Cortex of kidney (tissue), 1 donor: ENCODE measurements around the gene AVP.
"Not testable (repeated sequence)": the region's sequence is repeated elsewhere in the genome, so short reads cannot be mapped to it uniquely, and the experiment has no call there.

ENCODE experiments used
- DNase-seq: peaks from one replicate; lab custom pipeline; 2025; lab: John Stamatoyannopoulos, UW

AVP gene

DNA sequence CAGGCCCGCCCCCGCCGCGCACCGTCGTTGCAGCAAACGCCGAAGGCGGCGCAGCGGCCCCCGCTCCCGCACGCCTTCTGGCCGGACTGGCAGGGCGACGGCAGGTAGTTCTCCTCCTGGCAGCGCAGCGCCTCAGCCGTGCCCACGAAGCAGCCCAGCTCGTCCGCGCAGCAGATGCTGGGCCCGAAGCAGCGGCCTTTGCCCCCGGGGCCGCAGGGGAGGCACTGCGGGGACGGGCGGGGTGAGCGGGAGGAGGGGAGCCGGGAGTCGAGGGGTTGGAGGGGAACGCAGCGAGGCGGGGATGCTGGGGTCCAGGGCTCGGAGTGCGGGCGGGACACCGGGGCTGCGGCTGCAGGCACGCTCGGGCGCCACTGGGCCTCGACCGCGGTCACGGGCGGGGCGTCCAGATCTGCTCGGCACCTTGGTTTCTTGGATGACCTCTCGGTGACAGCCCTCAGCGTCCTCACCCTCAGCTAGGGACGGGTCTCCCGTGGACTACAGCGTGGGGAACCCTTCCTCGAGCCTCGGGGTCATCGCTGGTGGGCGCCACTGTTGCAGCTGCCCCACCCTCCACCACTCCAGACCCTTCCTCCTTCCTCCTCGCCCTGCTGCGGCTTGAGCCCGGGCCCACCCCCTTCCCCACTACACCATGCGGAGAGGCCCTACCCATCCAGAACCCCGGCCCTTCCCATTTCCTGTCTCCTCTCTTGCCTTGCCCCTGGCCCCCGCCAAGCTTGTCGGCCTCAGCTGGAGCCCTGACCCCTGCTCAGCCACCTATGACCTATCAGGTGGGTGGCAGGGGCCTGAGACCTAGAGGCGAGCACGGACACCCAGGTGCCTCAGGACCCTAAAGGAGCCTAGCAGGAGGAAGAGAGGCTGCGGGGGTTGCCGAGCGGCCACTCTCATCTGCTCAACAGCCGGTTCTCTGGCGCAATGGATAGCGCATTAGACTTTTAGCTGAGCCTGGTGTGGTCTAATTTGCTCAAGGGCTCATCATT lies 1.3 kb downstream of the AVP start:
- DNase-seq = no peak

DNA sequence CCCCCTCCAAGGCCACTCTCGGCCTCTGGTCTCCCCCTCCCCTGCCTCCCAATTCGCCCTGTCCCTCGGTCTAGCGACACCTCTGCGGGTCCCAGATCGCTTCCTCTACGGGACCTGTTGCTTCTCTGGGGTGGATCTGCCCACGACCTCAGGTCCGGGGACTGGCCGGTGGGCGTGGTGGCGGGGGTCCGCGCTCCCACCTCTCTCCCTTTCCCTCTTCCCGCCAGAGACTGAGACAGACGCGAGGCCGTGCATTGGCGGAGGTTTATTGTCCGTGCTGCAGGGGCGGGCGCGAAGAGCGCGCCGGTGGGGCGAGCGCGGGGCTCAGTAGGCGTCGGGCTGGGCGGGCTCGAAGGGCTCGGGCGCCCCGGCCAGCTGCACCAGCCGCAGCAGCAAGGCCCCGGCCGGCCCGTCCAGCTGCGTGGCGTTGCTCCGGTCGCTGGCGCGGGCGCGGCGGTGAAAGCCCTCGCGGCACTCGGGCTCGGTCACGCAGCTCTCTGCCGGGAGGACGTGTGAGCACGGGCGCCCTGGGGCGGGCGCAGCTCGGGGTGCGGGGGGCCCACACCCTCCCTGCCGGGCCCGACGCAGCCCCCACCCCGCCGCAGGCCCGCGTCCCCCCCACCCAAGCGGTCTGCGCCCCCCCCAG lies 2.1 kb downstream of the AVP start:
- no peak for DNase-seq

DNA sequence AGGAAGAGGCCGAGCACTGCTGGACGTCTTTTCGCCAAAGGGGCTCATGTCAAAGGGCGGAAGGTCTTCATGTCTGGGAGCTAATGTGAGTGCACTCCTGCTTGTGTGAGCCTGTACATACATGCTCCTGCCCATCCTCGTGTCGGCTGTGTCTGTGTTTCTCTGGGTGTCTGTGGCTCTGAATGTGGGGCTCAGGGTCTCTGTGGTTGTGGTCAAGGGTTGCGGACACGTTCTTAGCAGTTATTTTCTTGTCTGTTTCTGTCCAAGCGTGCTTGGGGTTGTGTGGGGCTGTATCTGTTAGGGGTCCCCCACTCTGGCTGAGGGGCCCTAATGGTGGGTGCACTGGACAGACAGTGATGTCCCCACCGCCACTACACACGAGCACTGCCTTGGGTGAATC lies 2.9 kb downstream of the AVP start:
- DNase-seq = no peak

DNA sequence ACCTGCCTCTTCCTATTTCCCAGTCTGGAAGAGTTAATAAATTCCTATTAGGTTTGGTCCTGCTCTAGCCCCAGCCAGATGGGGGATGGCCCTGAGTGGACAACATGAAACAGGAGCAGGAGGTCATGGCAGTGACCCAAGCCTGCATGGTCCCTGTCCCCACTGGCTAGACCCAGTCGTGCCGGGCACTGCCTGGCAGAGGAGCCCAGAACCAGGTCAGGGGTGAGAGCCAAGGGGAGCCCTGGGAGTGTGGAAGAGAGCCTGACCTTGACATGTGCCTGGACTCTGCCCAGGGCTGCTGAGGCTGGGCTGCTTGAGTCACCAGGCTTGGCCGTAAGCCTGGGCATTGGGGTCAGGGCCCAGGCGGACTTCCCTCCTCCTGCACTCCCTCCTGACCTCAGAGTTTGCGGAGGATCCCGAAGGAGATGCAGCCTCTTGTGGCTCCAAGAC lies 3.6 kb downstream of the AVP start:
- no peak for DNase-seq

DNA sequence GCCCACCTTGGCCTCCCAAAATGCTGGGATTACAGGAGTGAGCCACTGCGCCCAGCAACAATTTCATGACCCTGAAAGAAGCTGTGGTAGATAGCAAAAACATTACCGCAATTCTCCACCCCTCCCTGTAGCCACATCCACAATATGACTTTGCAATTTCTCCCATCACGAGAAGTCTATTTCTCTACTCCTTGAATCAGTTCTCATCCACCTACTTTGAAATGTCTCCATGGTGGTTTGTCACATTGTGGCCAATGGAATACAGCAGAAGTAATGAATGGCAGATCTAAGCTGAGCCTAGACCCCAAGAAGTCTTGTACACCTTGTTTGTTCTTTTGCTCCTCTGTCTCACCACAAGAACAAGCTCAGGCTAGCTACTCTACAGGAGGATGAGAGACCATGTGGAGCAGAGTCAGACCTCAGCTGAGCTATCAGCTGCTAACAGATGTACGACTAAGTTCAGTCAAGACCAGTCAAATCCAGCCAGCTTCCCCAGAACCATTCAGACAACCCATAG lies 6.8 kb downstream of the AVP start:
- no peak for DNase-seq

DNA sequence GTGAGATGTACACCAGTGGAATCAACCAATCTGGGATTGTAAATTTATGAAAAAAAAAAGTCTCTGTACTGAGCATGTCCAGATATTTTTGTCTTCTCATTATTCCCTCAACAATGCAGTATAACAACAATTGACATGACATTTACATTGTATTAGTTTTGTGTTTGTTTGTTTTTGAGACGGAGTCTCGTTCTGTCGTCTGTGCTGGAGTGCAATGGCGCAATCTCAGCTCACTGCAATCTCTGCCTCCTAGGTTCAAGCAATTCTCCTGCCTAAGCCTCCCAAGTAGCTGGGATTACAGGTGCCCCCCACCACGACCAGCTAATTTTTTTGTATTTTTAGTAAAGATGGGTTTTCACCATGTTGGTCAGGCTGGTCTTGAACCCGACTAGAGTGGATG lies 9.2 kb downstream of the AVP start:
- not testable (repeated sequence) for DNase-seq

DNA sequence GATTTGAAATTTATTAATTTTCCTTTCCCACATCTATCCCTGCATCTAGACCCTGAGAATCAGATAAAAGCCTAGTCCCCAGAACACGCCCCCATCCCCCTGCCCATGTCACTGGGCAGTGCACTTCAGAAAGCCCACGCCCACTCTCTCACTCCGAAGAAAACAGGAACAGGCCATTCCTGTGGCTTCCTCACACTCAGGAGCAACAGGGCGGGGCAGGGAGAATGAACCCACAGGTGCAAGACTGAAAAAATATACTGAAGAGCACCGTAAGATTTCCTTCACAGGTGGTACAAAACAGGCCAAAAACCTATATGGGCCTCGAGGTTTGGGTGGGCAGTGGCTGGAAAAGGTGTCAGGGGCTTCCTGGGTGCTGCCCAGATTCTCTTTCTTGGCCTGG lies 9.7 kb downstream of the AVP start:
- no peak for DNase-seq

DNA sequence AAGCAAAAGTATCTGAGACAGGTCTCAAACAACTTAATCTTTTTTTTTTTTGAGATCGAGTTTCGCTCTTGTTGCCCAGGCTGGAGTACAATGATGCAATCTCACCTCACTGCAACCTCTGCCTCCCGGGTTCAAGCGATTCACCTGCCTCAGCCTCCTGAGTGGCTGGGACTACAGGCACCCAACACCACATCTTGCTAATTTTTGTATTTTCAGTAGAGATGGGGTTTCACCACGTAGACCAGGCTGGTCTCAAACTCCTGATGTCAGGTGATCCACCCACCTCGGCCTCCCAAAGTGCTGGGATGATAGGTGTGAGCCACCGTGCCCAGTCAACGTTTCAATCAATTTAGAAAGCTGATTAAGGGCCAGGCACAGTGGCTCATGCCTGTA lies 11.3 kb downstream of the AVP start:
- DNase-seq = not testable (repeated sequence)

DNA sequence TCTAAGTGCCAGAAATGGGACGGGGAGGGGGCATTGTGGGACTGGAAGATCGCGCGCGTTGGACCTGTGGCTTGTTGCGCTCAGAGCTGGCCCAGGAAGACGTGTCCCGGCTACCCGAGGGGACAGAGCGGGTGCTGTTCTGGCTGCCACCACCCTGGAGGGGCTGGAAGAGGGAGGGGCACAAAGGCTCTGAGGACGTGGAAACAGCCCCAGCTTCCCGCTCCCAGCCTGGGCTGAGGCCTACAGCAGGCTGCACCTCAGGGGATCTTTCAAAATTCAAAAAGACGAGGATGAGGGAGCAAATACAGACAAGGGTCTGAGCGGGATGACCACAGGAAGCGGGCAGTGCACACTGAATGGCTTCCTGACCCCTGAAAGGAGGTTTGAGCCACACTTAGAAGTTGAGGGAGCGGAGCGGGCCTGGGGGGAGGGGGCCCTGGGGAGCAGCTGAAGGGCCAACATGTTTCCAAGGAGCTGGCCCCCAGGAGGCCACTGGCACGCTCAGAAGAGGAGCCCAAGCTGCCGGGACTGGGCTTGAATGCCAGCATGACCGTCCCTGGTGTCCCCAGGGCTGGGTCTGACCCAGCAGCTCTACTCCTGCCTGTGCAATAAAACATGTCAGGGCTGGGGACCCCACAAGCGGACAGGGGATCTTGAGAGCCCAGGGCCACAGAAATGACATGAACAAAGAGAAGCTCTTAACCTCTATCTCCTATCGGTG lies 11.8 kb downstream of the AVP start:
- DNase-seq = no peak

DNA sequence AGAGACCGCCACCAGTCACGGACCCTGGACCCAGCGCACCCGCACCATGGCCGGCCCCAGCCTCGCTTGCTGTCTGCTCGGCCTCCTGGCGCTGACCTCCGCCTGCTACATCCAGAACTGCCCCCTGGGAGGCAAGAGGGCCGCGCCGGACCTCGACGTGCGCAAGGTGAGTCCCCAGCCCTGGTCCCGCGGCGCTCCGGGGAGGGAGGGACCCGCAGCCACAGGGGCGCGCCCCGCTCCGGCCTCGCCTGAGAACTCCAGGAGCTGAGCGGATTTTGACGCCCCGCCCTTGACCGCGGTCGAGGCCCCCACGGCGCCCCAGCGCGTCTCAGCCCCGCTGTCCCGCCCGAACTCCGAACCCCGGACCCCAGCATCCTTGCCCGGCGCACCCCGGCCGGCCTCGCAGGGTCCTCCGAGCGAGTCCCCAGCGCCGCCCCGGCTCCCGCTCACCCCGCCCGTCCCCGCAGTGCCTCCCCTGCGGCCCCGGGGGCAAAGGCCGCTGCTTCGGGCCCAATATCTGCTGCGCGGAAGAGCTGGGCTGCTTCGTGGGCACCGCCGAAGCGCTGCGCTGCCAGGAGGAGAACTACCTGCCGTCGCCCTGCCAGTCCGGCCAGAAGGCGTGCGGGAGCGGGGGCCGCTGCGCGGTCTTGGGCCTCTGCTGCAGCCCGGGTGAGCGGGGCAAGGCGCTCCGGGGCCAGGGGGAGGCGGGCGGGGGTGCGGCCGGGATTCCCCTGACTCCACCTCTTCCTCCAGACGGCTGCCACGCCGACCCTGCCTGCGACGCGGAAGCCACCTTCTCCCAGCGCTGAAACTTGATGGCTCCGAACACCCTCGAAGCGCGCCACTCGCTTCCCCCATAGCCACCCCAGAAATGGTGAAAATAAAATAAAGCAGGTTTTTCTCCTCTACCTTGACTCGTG lies 12.7 kb downstream of the AVP start, which contains the start of gene OXT:
Gene OXT (plus strand): TSS at position 11 of the 920 bp plus-strand sequence. CDS start 36 bp downstream, at position 47.
- no peak for DNase-seq

DNA sequence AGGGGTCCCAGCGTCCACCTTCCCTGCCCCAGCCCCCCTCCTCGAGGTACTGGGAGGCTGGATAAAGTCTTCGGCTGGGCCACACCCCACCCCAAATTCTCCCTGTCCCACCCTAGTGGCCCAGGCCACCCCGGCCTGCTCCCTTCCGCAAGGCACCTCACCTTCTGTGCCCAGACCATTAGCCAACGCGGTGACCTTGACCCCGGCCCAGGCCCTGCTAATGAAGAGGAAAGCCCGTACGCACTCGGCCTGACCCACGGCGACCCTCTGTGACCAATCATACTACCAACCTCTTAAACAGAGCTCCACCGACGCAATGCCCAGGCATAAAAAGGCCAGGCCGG lies 13.3 kb downstream of the AVP start:
- DNase-seq = no peak

DNA sequence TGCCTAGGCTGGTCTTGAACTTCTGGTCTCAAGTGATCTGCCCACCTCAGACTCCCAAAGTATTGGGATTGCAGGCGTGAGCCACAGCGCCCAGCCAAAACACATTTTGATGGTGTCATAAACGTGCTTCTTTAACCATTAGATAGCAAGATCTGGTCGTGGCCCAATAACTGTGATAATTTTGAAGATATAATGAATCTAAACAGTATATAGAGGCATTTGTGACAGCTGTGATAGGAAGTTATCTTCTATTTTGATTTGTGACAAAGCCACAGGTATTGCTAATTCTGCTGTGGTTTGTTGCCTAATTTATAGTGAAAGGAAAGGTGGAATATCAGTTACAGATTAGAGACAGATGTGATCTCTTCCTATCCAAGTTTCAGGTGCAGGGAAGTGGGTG lies 13.8 kb downstream of the AVP start:
- no peak for DNase-seq

DNA sequence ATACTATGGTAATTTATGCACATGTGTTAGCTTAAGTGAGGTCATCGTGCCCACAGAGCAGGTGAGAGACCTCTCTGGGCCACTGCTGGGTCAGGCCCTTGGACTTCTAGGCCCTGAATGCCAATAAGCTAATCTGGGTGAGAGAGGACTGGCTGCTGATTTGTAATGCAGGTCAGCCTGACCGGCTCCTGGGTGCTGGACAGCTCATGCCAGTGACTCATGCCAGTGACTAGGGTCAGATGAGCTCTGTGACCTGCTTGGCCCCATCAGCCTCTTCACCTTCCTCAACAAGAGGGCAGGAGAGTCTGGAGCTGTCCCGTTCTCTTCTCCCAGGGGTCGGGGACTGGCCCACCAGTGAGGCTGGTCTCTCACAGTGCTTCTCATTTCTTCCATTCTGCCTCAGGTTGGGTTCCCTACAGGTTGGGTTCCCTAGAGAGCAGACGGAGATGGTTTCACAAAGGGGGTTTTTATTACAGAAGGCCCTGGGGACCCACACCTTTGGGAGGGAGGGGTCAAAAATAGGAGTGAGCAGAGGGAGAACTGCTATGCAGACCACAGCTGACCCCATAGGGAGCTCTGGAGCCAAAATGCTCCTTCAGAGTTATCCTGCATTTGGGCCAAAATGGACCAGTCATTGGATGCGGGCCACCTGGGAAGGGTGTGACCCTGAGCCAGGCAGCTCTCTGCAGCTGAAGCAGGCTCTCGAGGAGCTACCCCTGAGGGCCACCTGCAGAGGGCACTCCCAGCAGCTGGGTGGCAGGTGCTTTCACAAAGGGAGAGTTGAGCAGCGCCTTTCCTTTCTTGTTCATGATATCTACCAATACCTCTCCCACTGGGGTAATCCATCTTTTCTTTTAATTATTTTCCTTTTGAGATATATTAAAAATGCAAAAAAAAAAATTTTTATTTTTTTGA lies 15.3 kb downstream of the AVP start:
- DNase-seq = no peak

DNA sequence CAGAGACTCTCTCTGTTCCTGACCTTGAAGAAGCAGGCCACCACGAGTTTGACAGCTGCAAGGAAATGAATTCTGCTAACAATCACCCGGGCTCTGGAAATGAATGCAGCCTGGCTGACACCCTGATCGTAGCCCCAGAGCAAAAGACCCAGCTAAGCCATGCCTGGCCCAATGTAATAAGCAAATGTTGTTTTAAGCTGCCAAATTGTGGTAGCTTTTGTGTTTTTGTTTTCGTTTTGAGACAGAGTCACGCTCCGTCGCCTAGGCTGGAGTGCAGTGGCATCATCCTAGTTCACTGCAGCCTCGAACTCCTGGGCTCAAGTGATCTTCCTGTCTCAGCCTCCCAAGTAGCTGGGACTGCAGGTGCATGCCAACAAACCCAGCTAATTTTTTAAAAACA lies 16.4 kb downstream of the AVP start:
- DNase-seq = no peak

DNA sequence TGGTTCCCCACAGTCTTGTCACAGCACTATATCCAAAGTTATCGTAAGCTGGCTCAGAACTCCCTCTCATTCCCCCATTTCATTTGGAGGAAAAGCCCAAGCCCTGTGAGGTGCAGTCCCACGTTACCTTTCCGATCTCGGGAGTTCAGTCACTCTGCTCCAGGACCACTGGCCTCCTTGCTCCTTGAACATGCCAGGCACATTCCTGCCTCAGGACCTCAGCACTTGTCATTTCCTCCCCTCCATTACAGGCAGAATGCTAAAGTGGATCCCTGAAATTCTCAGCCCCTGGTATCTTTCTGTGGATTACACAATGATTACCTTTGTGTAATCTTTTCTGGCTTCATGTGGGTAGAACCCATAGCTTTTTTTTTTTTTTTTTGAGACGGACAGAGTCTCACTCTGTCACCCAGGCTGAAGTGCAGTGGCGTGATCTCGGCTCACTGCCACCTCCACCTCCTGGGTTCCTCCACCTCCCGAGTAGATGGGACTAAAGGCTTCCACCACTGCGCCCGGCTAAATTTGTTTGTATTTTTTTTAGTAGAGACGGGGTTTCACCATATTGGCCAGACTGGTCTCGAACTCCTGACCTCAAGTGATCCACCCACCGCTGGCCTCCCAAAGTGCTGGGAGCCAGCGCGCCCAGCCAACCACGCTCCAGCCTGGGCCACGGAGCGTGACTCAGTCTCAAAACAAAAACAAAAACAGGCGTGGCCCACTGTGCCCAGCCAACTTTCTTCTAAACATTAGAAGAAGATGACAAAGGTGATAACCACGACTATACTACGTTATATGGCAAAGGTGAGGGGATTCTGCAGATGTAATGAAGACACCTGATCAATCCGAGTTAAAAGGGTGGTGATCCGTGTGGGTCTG lies 17.1 kb downstream of the AVP start:
- no peak for DNase-seq

DNA sequence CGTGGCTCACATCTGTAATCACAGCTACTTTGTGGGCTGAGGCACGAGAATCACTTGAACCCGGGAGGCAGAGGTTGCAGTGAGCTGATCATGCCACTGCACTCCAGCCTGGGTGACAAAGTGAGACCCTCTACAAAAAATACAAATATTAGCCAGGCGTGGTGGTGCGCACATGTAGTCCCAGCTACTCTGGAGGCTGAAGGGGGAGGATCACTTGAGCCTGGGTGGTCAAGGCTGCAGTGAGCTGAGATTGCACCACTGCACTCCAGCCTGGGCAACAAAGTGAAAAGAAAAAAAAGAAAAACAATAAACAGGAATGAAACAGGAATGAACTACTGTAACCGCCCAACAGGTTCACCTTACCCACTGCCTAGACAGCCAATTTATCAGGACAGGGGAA lies 20.4 kb downstream of the AVP start:
- not testable (repeated sequence) for DNase-seq

DNA sequence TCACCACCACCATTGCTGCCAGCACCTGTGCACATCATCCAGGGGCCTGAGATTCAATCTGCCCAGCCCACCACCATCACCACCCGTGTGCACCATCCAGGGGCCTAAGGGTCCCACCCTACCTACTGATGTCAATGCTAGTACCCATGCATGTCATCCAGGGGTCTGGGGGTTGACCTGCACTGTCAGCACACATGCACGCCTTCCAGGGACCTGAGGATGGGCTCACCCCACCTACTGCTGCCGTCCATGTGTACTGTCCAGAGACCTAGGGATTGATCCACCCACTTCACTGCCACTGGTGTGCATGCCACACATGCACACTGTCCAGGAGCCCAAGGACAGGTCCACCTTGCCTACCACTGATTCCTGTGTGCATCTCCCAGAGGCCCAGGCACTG lies 25.0 kb downstream of the AVP start:
- no peak for DNase-seq

DNA sequence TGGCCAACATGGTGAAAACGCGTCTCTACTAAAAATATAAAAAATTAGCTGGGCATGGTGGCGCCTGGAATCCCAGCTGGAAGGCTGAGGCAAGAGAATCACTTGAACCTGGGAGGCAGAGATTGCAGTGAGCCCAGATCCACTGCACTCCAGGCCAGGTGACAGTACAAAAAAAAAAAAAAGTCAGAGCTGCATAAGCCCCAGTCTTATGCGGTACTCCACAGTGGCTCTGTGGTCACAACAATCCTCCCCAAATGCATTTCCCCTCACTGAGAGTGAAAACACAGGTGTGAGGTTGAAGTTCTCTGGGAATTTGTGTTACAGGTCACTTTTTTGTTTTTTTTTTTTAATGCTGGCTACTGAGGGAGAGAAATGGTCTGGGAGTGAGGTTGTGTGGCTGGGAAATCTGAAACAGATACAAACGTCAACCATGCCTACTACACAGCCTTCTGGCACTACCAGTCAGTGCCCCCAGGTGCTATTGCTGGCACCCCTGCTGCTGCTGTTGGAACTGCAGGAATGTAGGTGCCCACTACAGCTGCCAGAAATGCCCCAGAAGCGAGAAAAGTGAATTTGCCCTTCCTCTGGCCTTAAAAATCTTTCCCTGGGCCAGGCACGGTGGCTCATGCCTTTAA lies 33.0 kb downstream of the AVP start:
- no peak for DNase-seq
